ENCODE data around the gene EEPD1. TPM values are rescaled to one million over a fixed set of nuclear protein-coding genes. Genes with fewer than 3 reads are reported as not detected.

Gene EEPD1
- polyA plus RNA-seq, 1 experiment: 2.5 TPM

DNA sequence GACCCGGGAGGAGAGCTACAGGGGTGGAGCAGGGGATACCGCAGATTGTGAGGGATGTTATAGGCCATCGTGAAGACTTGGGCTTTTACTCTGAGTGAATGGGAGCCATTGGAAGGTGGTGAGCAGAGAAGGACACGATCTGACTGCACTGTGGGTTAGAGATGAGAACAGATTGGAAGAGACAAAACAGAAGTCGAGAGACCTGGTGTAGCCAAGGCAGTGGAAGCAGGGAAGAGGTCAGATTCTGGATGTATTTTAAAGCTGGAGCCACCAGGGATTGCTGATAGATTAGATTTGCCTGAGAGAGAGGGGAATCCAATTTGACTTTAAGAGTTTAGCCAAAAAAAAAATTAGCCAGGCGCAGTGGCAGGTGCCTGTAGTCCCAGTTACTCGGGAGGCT is 21.6 kb upstream of the EEPD1 start:
- POLR2A ChIA-PET: no interaction called here
- Histone ChIP-seq H3K4me3 (ENCODE audit: low read depth, low read length) (no peak overlapping the region), H3K36me3 (ENCODE audit: control insufficient read depth, insufficient read depth, low read length) (no peaks in the 10 kb centered on the region), H3K27me3 (ENCODE audit: control insufficient read depth, insufficient read depth, low read length) (peaks cover 4% of the 10 kb centered on the region; the same call in 1 of the 2 replicates)
- DNase-seq (ENCODE audit: low read depth): no peak
- TF ChIP-seq, protein P1, sequence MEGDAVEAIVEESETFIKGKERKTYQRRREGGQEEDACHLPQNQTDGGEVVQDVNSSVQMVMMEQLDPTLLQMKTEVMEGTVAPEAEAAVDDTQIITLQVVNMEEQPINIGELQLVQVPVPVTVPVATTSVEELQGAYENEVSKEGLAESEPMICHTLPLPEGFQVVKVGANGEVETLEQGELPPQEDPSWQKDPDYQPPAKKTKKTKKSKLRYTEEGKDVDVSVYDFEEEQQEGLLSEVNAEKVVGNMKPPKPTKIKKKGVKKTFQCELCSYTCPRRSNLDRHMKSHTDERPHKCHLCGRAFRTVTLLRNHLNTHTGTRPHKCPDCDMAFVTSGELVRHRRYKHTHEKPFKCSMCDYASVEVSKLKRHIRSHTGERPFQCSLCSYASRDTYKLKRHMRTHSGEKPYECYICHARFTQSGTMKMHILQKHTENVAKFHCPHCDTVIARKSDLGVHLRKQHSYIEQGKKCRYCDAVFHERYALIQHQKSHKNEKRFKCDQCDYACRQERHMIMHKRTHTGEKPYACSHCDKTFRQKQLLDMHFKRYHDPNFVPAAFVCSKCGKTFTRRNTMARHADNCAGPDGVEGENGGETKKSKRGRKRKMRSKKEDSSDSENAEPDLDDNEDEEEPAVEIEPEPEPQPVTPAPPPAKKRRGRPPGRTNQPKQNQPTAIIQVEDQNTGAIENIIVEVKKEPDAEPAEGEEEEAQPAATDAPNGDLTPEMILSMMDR (IDR thresholded peaks at IDR 0.05; ENCODE audit: insufficient read depth, low read depth, low read length): no peak
- CTCF ChIA-PET: interaction anchor here (0.6 to 1.7 kb wide), 3 partner anchors 10 to 160 kb away, joined by 3 to 6 read pairs (median 3); no protein-coding TSS in a partner anchor

DNA sequence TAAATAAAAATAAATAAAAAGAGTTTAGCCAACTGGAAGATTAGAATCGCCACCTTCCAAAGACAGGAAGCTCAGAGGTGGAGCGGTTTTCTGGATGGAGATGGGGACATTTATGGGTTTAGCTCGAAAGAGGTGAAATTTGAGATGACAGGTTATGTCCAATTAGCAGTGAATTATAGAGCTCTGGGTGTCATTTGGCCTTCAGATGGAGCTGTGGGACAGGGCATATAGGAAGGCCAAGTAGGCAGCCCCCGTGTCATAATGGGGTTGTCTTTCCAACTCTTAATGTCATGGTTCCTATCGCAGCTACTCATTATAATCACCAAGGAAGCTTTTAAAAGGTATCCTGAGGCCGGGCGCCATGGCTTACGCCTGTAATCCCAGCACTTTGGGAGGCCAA is 21.0 kb upstream of the EEPD1 start:
- TF ChIP-seq, protein P1 (IDR thresholded peaks at IDR 0.05; ENCODE audit: insufficient read depth, low read depth, low read length): no peak
- no peak for DNase-seq (ENCODE audit: low read depth)
- CTCF ChIA-PET: interaction anchor here (0.6 to 1.7 kb wide), 4 partner anchors 9 to 160 kb away, joined by 3 to 6 read pairs (median 3); no protein-coding TSS in a partner anchor
- H3K36me3 ChIP-seq (ENCODE audit: control insufficient read depth, insufficient read depth, low read length): no peaks in the 10 kb centered on the region
- no peak overlapping the region for H3K4me3 ChIP-seq (ENCODE audit: low read depth, low read length)
- POLR2A ChIA-PET: interaction anchor here (0.7 kb wide), 1 partner anchor 97 kb away, joined by 3 read pairs; no protein-coding TSS in a partner anchor
- H3K27me3 ChIP-seq (ENCODE audit: control insufficient read depth, insufficient read depth, low read length): peaks cover 4% of the 10 kb centered on the region; the same call in 1 of the 2 replicates

DNA sequence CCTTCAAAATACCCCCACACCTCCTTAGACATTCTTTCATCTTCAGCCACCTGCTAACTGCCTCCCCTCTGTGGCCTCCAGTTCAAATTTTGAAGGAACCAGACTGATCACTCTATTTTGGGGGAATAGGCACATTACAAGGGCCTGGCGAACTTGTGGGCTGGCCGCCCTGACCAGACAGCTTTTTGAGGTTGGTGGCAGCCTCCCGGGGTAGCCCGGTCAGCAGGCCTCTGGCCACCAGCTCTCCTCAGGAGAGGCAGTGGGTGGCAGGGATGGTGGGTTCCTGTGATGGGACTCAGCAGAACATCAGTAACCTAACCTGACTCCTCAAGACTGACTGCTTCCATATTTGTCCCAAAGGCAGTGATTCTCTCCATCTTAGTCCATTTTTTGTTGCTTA is 17.4 kb upstream of the EEPD1 start:
- Histone ChIP-seq H3K27me3 (ENCODE audit: control insufficient read depth, insufficient read depth, low read length) (peaks cover 17% of the 10 kb centered on the region), H3K4me3 (ENCODE audit: low read depth, low read length) (no peak overlapping the region), H3K36me3 (ENCODE audit: control insufficient read depth, insufficient read depth, low read length) (no peaks in the 10 kb centered on the region)
- POLR2A ChIA-PET: no interaction called here
- DNase-seq (ENCODE audit: low read depth): no peak
- CTCF ChIA-PET: interaction anchor here (0.6 kb wide), 1 partner anchor 21 kb away, joined by 3 read pairs; no protein-coding TSS in a partner anchor
- TF ChIP-seq, protein P1 (IDR thresholded peaks at IDR 0.05; ENCODE audit: insufficient read depth, low read depth, low read length): no peak

DNA sequence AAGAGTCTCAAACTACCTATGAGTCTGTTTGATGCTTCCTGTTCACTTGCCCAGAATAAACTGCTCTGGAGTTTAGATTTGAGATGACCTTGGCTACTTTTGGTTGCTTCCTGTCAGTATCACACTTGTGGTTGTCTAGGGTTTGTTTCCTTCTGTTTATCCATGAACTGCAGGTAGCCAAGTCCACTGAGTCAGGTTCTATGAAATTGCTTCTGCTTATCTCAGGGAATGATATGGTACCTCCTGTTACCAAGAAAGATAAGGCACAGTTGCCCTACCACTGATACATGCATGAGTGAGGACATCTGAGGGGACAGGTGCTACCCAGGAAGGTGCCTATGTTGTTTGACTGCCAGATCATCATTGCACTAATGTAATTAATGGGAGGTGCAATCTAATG is 15.8 kb upstream of the EEPD1 start:
- peaks cover 17% of the 10 kb centered on the region for H3K27me3 ChIP-seq (ENCODE audit: control insufficient read depth, insufficient read depth, low read length)
- ChIA-PET POLR2A (no interaction called here), CTCF (no interaction called here)
- DNase-seq (ENCODE audit: low read depth): no peak
- H3K36me3 ChIP-seq (ENCODE audit: control insufficient read depth, insufficient read depth, low read length): no peaks in the 10 kb centered on the region
- TF ChIP-seq, protein P1 (IDR thresholded peaks at IDR 0.05; ENCODE audit: insufficient read depth, low read depth, low read length): no peak
- no peak overlapping the region for H3K4me3 ChIP-seq (ENCODE audit: low read depth, low read length)

DNA sequence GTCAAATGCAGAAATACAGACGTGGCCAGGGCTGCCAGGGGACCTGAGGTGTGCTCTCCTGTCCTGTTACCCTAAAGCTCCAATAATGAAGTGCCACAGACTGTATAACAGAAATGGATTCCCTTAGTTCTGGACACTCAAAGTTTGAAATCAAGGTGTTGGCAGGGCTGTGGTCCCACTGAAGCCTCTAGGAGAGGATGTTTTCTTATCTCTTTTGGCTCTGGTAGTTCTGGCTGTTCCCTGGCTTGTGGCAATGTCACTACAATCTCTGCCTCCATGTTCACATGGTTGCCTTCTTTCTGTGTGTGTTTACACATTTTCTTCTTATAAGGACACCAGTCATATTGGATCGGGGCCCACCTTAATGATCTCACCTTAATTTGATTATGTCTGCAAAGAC is 15.3 kb upstream of the EEPD1 start:
- Histone ChIP-seq H3K4me3 (ENCODE audit: low read depth, low read length) (no peak overlapping the region), H3K36me3 (ENCODE audit: control insufficient read depth, insufficient read depth, low read length) (no peaks in the 10 kb centered on the region), H3K27me3 (ENCODE audit: control insufficient read depth, insufficient read depth, low read length) (peaks cover 17% of the 10 kb centered on the region)
- TF ChIP-seq, protein P1 (IDR thresholded peaks at IDR 0.05; ENCODE audit: insufficient read depth, low read depth, low read length): no peak
- ChIA-PET CTCF (interaction anchor here (0.9 to 1.6 kb wide), 3 partner anchors 9 to 156 kb away, joined by 3 to 6 read pairs (median 3); no protein-coding TSS in a partner anchor), POLR2A (no interaction called here)
- no peak for DNase-seq (ENCODE audit: low read depth)
